Neural cell (in vitro differentiated cells): Measurements from ENCODE around the gene ACTBL2. TPM values are rescaled to one million over a fixed set of nuclear protein-coding genes. Genes with fewer than 3 reads are reported as not detected.

ENCODE experiments used
- H2AFZ ChIP-seq: fragments of 200-600, 300-800 bp; sonication (generic), shearing (Covaris generic); 2 replicates; pipeline ENCODE4 v1.6.0; 2014; ENCODE audit warnings: low read depth, mild to moderate bottlenecking, antibody characterized with exemption, low read length, moderate library complexity
- H3F3A ChIP-seq: fragments of 200-600 bp; shearing (Covaris generic); 2 replicates; pipeline ENCODE4 v1.6.1; 2016; ENCODE audit warnings: mild to moderate bottlenecking, moderate library complexity, mixed read lengths, antibody characterized with exemption, low read length; ENCODE audit not compliant: insufficient read depth, poor library complexity, severe bottlenecking
- H3K27ac ChIP-seq: fragments of 200-600, 300-800 bp; sonication (generic), shearing (Covaris generic); 2 replicates; pipeline ENCODE4 v1.5.1; 2014; ENCODE audit warnings: mild to moderate bottlenecking, low read length, moderate library complexity
- H3K27me3 ChIP-seq: fragments of 300-800, 200-600 bp; sonication (generic), shearing (Covaris generic); 2 replicates; pipeline ENCODE4 v1.6.0; 2014; ENCODE audit warnings: mild to moderate bottlenecking, low read depth, low read length, moderate library complexity; ENCODE audit not compliant: insufficient read depth
- H3K36me3 ChIP-seq: fragments of 300-800, 200-600 bp; sonication (generic), shearing (Covaris generic); 2 replicates; pipeline ENCODE4 v1.5.1; 2014; ENCODE audit warnings: mild to moderate bottlenecking, antibody characterized with exemption, low read length, moderate library complexity; ENCODE audit not compliant: insufficient read depth
- H3K4me2 ChIP-seq: fragments of 300-800, 200-600 bp; sonication (generic), shearing (Covaris generic); 2 replicates; pipeline ENCODE4 v1.6.0; 2014; ENCODE audit warnings: mild to moderate bottlenecking, low read length
- H3K4me3 ChIP-seq: fragments of 300-800, 200-600 bp; sonication (generic), shearing (Covaris generic); 2 replicates; pipeline ENCODE4 v1.5.1; 2014; ENCODE audit warnings: mild to moderate bottlenecking, low read length, moderate library complexity
- H3K79me2 ChIP-seq: fragments of 200-600 bp; shearing (Covaris generic); replicated peaks from 2 replicates; pipeline ENCODE4 v1.6.0; 2014; ENCODE audit warnings: mild to moderate bottlenecking, low read length, moderate library complexity; ENCODE audit not compliant: insufficient read depth
- H3K9ac ChIP-seq: fragments of 300-800, 200-600 bp; sonication (generic), shearing (Covaris generic); 2 replicates; pipeline ENCODE4 v1.6.1; 2016; ENCODE audit warnings: mild to moderate bottlenecking, low read length, mixed read lengths
- H3K9me2 ChIP-seq: fragments of 200-600 bp; shearing (Covaris generic); 2 replicates; pipeline ENCODE4 v1.6.1; 2016; ENCODE audit warnings: mild to moderate bottlenecking, low read length, mixed read lengths; ENCODE audit not compliant: insufficient read depth
- H3K9me3 ChIP-seq: fragments of 200-600, 300-800 bp; sonication (generic), shearing (Covaris generic); 2 replicates; pipeline ENCODE4 v1.6.1; 2016; ENCODE audit warnings: mild to moderate bottlenecking, mixed run types, low read length, moderate library complexity, mixed read lengths
- H4K20me1 ChIP-seq: fragments of 200-600 bp; shearing (Covaris generic); 2 replicates; pipeline ENCODE4 v1.6.1; 2016; ENCODE audit warnings: mild to moderate bottlenecking, mixed run types; ENCODE audit not compliant: insufficient read depth
- EP300 ChIP-seq: fragments of 450-650 bp; conservative IDR thresholded peaks from 2 replicates; pipeline ENCODE4 v1.6.1; 2014; ENCODE audit warnings: antibody characterized with exemption, mild to moderate bottlenecking, moderate library complexity; ENCODE audit not compliant: poor library complexity, severe bottlenecking
- EZH2 ChIP-seq: fragments of 200-600, 300-800 bp; shearing (Covaris generic), sonication (generic); IDR thresholded peaks from 2 replicates; pipeline ENCODE4 v1.6.1; 2014; ENCODE audit warnings: antibody characterized with exemption, low read length, borderline replicate concordance, mild to moderate bottlenecking; ENCODE audit not compliant: insufficient read depth, poor library complexity, severe bottlenecking
- MXI1 ChIP-seq: fragments of 450-650 bp; conservative IDR thresholded peaks from 2 replicates; pipeline ENCODE4 v1.6.1; 2014; ENCODE audit warnings: antibody characterized with exemption, mild to moderate bottlenecking; ENCODE audit not compliant: poor library complexity, severe bottlenecking
- POLR2AphosphoS5 ChIP-seq: IDR thresholded peaks from 2 replicates; pipeline ENCODE4 v1.6.1; 2012
- RAD21 ChIP-seq: fragments of 450-650 bp; conservative IDR thresholded peaks from 2 replicates; pipeline ENCODE4 v1.6.1; 2014; ENCODE audit warnings: antibody characterized with exemption, mild to moderate bottlenecking, moderate library complexity
- SMC3 ChIP-seq: fragments of 450-650 bp; conservative IDR thresholded peaks from 2 replicates; pipeline ENCODE4 v1.6.1; 2014; ENCODE audit warnings: antibody characterized with exemption, mild to moderate bottlenecking, moderate library complexity; ENCODE audit not compliant: poor library complexity
- TAF1 ChIP-seq: IDR thresholded peaks from 2 replicates; pipeline ENCODE4 v1.6.1; 2012; ENCODE audit warnings: low read depth
- polyA plus RNA-seq: library from polyadenylated mRNA; depleted of rRNA; stranded (reverse); fragments of >200 nt; gene quantifications from 2 replicates; pipeline ENCODE4 v1.2.3, GENCODE V29; 2014
- TF ChIP-seq, protein P1 (sequence below): IDR thresholded peaks from 2 replicates; pipeline ENCODE4 v1.6.1; 2012; ENCODE audit warnings: borderline replicate concordance
- TF ChIP-seq, protein P2 (sequence below): fragments of 450-650 bp; IDR thresholded peaks from 2 replicates; pipeline ENCODE4 v1.5.1; 2014; ENCODE audit warnings: antibody characterized with exemption, mild to moderate bottlenecking, moderate library complexity; ENCODE audit not compliant: poor library complexity, severe bottlenecking

ACTBL2 gene
- polyA plus RNA-seq, 1 donor from 2014 or later = not detected

DNA sequence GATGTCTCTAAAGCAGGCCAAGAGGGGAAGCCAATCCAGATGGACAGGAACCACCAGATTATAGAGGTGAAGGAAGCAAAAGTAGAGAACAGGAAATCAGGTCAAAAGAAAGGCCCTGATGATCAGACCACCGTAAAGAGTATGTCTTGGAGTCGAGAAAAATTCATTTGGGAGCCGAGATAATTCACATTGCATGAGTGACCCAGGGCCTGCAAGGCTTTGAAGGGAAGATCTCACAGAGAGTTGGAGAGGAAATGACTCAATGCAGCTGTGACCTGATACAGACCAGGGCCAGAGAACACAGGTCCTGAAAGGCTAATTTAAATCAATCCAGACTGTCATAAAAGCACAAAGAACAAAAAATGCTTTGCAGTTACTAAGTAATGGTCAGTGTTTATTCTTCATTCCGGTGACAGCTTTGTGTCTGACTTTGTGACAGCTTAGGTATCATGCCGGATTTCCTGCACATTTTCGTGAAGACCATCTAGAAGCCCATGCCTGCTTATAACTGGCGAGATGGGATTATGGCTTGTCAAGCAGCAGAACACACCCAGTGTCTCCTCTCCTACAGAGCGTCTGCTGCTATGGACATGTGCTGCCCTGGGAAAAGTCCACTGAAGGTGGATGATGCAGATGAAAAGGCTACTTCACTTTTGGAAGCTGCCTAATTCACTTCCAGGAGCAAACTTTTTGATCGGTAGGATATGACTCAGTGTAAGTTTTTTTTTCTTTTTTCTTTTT, 5.8 kb upstream of the ACTBL2 start:
- Histone ChIP-seq H3K9me2 (no peaks in the 10 kb centered on the region), H3F3A (no peaks in the 10 kb centered on the region), H3K27me3 (no peaks in the 10 kb centered on the region), H3K27ac (no peak overlapping the region), H3K9me3 (no peaks in the 10 kb centered on the region), H3K36me3 (no peaks in the 10 kb centered on the region), H3K4me2 (no peak overlapping the region), H3K9ac (no peak overlapping the region), H3K79me2 (no peaks in the 10 kb centered on the region), H4K20me1 (no peaks in the 10 kb centered on the region), H2AFZ (no peak overlapping the region), H3K4me3 (no peak overlapping the region)
- TF ChIP-seq RAD21 = no peak
- no peak for TF ChIP-seq POLR2AphosphoS5
- no peak for TF ChIP-seq EZH2
- TF ChIP-seq, protein P1, sequence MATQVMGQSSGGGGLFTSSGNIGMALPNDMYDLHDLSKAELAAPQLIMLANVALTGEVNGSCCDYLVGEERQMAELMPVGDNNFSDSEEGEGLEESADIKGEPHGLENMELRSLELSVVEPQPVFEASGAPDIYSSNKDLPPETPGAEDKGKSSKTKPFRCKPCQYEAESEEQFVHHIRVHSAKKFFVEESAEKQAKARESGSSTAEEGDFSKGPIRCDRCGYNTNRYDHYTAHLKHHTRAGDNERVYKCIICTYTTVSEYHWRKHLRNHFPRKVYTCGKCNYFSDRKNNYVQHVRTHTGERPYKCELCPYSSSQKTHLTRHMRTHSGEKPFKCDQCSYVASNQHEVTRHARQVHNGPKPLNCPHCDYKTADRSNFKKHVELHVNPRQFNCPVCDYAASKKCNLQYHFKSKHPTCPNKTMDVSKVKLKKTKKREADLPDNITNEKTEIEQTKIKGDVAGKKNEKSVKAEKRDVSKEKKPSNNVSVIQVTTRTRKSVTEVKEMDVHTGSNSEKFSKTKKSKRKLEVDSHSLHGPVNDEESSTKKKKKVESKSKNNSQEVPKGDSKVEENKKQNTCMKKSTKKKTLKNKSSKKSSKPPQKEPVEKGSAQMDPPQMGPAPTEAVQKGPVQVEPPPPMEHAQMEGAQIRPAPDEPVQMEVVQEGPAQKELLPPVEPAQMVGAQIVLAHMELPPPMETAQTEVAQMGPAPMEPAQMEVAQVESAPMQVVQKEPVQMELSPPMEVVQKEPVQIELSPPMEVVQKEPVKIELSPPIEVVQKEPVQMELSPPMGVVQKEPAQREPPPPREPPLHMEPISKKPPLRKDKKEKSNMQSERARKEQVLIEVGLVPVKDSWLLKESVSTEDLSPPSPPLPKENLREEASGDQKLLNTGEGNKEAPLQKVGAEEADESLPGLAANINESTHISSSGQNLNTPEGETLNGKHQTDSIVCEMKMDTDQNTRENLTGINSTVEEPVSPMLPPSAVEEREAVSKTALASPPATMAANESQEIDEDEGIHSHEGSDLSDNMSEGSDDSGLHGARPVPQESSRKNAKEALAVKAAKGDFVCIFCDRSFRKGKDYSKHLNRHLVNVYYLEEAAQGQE = no peak
- TF ChIP-seq, protein P2, sequence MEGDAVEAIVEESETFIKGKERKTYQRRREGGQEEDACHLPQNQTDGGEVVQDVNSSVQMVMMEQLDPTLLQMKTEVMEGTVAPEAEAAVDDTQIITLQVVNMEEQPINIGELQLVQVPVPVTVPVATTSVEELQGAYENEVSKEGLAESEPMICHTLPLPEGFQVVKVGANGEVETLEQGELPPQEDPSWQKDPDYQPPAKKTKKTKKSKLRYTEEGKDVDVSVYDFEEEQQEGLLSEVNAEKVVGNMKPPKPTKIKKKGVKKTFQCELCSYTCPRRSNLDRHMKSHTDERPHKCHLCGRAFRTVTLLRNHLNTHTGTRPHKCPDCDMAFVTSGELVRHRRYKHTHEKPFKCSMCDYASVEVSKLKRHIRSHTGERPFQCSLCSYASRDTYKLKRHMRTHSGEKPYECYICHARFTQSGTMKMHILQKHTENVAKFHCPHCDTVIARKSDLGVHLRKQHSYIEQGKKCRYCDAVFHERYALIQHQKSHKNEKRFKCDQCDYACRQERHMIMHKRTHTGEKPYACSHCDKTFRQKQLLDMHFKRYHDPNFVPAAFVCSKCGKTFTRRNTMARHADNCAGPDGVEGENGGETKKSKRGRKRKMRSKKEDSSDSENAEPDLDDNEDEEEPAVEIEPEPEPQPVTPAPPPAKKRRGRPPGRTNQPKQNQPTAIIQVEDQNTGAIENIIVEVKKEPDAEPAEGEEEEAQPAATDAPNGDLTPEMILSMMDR = no peak
- TF ChIP-seq MXI1 = no peak
- no peak for TF ChIP-seq EP300
- no peak for TF ChIP-seq SMC3
- no peak for TF ChIP-seq TAF1

DNA sequence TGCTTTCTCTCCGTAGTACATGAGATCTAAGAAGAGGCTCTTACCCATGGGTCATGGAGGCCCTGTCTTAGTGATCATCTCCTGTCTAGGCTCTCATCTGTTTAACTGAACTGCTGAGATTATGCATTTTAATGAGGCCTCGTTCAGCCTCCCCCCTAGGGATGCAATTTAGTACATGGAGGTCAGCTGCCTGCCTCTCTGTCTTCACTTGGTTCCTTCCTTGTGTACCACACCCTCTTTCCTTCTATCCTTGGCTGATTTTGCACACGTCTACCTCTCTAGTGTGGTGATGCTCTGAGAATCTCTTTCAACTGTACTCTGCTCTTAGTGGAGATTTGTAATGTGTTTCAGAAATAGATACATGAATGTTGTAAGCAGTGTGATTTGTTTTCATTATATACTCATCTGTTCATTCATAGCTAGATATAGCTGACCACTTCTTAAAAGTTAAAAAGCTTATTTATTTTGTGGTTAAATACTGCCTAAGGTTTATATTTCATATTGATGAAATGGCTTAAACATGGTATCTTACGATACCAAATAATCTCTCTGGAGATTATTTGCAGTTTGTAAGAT, 3.5 kb upstream of the ACTBL2 start:
- peaks cover 4% of the 10 kb centered on the region for H3K9me3 ChIP-seq
- no peak overlapping the region for H3K9ac ChIP-seq
- H3K36me3 ChIP-seq = no peaks in the 10 kb centered on the region
- TF ChIP-seq SMC3 (no peak), POLR2AphosphoS5 (no peak), TAF1 (no peak), RAD21 (no peak)
- no peaks in the 10 kb centered on the region for H3K9me2 ChIP-seq
- H4K20me1 ChIP-seq = no peaks in the 10 kb centered on the region
- H3K27me3 ChIP-seq = no peaks in the 10 kb centered on the region
- no peak overlapping the region for H3K4me2 ChIP-seq
- no peaks in the 10 kb centered on the region for H3K79me2 ChIP-seq
- H3K4me3 ChIP-seq = no peak overlapping the region
- H2AFZ ChIP-seq = no peak overlapping the region
- H3F3A ChIP-seq = no peaks in the 10 kb centered on the region
- no peak overlapping the region for H3K27ac ChIP-seq
